A549 (cell line): ENCODE measurements around the gene CFL1. TPM values are rescaled to one million over a fixed set of nuclear protein-coding genes. Genes with fewer than 3 reads are reported as not detected.

Experiments used
- ATAC-seq, 2 experiments: fragments of 200-7000 bp in 1 of 2; fragments of >200 bp in 1 of 2; cut with Nextera tagmentation in 1 of 2; cut with Tn5 transposase in 1 of 2; 3 replicates each; pipeline versions ENCODE4 v1.8.0 to v1.9.1; 2018 to 2020; ENCODE audit warnings: mild to moderate bottlenecking in 1 of 2, moderate library complexity in 1 of 2
- CTCF ChIA-PET: fragments of 300-600 bp; sonication (Branson Sonifier 250); formaldehyde crosslinking; extraction: SDS; loops from one replicate; lab custom pipeline; 2021; ENCODE audit warnings: antibody characterized with exemption, inconsistent platforms; lab: Yijun Ruan, JAX
- POLR2A ChIA-PET: fragments of 350-600 bp; formaldehyde crosslinking; extraction: SDS; loops from one replicate; lab custom pipeline; 2021; ENCODE audit warnings: antibody characterized with exemption, inconsistent platforms; lab: Yijun Ruan, JAX
- DNase-seq, 2 experiments: peaks; one replicate each; pipeline versions ENCODE4 v3.0.0 to v3.0.0-alpha.2; 2011 to 2016; ENCODE audit warnings: low read depth in 1 of 2, low spot score in 1 of 2
- FAIRE-seq: peaks from 2 replicates; lab custom pipeline; 2011; peaks lifted over from hg19 to GRCh38; lab: Jason Lieb, UNC
- H3K27ac ChIP-seq, 2 experiments: fragments of >200 bp; sonication (Bioruptor Twin); formaldehyde crosslinking; 3 replicates each; pipeline ENCODE4 v1.5.1; 2016 to 2017
- H3K4me1 ChIP-seq: fragments of >200 bp; sonication (Bioruptor Twin); formaldehyde crosslinking; 3 replicates; pipeline ENCODE4 v1.6.1; 2016
- H3K4me2 ChIP-seq: fragments of >200 bp; sonication (Bioruptor Twin); formaldehyde crosslinking; 3 replicates; pipeline ENCODE4 v1.6.1; 2016
- H3K4me3 ChIP-seq: fragments of >200 bp; sonication (Bioruptor Twin); formaldehyde crosslinking; 3 replicates; pipeline ENCODE4 v1.5.1; 2016
- H3K9me3 ChIP-seq: fragments of >200 bp; sonication (Bioruptor Twin); formaldehyde crosslinking; 3 replicates; pipeline ENCODE4 v1.6.1; 2016
- BHLHE40 ChIP-seq: IDR thresholded peaks from 2 replicates; pipeline ENCODE4 v1.6.1; 2012; ENCODE audit warnings: low read depth, low read length, inconsistent platforms
- CEBPB ChIP-seq, 2 experiments: fragments of >200 bp in 1 of 2; sonication (Bioruptor Twin) in 1 of 2; formaldehyde crosslinking in 1 of 2; IDR thresholded peaks; 2 replicates each; pipeline ENCODE4 v1.6.1; 2012 to 2016
- EHF ChIP-seq: fragments of 250-450 bp; sonication (Bioruptor Pico); IDR thresholded peaks from 2 replicates; pipeline ENCODE4 v1.5.0; 2020; ENCODE audit warnings: mild to moderate bottlenecking
- EHMT2 ChIP-seq: fragments of 200-600 bp; sonication (generic); IDR thresholded peaks from 2 replicates; pipeline ENCODE4 v1.6.1; 2016; ENCODE audit warnings: antibody characterized with exemption, low read depth, mild to moderate bottlenecking, moderate library complexity
- EP300 ChIP-seq, 2 experiments: fragments of >200 bp; sonication (Bioruptor Twin); formaldehyde crosslinking; IDR thresholded peaks; 2 replicates in 1 of 2; 3 replicates in 1 of 2; pipeline ENCODE4 v1.6.1; 2016 to 2017
- FOSB ChIP-seq: fragments of 250-450 bp; sonication (Bioruptor Pico); IDR thresholded peaks from 2 replicates; pipeline ENCODE4 v1.5.0; 2020; ENCODE audit warnings: mild to moderate bottlenecking, moderate library complexity
- GATA3 ChIP-seq: IDR thresholded peaks from 2 replicates; pipeline ENCODE4 v1.6.1; 2012; ENCODE audit warnings: borderline replicate concordance
- HDAC2 ChIP-seq: fragments of 200-600 bp; sonication (generic); IDR thresholded peaks from 2 replicates; pipeline ENCODE4 v1.6.1; 2016
- HOXA7 ChIP-seq: fragments of 250-450 bp; sonication (Bioruptor Pico); IDR thresholded peaks from 2 replicates; pipeline ENCODE4 v1.5.0; 2020; ENCODE audit warnings: mild to moderate bottlenecking, moderate library complexity
- HOXB13 ChIP-seq: fragments of 250-450 bp; sonication (Bioruptor Pico); IDR thresholded peaks from 2 replicates; pipeline ENCODE4 v1.5.0; 2020; ENCODE audit warnings: low read depth, mild to moderate bottlenecking, moderate library complexity
- JUN ChIP-seq, 2 experiments: fragments of >200 bp; sonication (Bioruptor Twin); formaldehyde crosslinking; IDR thresholded peaks; 2 replicates in 1 of 2; 3 replicates in 1 of 2; pipeline ENCODE4 v1.6.1; 2016 to 2017
- NFE2L2 ChIP-seq: fragments of 150-350 bp; conservative IDR thresholded peaks from 2 replicates; pipeline ENCODE4 v1.6.1; 2014; ENCODE audit warnings: low read length
- NPAS2 ChIP-seq: fragments of 250-450 bp; sonication (Bioruptor Pico); IDR thresholded peaks from 2 replicates; pipeline ENCODE4 v1.8.0; 2022; ENCODE audit warnings: mild to moderate bottlenecking, moderate library complexity, borderline replicate concordance
- NR3C1 ChIP-seq: fragments of >200 bp; sonication (Bioruptor Twin); formaldehyde crosslinking; IDR thresholded peaks from 3 replicates; pipeline ENCODE4 v1.6.1; 2017
- PHF8 ChIP-seq: fragments of 200-600 bp; sonication (generic); IDR thresholded peaks from 2 replicates; pipeline ENCODE4 v1.6.1; 2016; ENCODE audit warnings: low read depth, mild to moderate bottlenecking, antibody characterized with exemption, moderate library complexity, borderline replicate concordance
- POLR2A ChIP-seq: IDR thresholded peaks from 2 replicates; pipeline ENCODE4 v1.6.1; 2012; ENCODE audit warnings: mild to moderate bottlenecking, low read length
- POLR2AphosphoS2 ChIP-seq: conservative IDR thresholded peaks from 2 replicates; pipeline ENCODE4 v1.6.1; 2012; ENCODE audit warnings: low read length, improper control_type of control experiment, inconsistent platforms
- RARB ChIP-seq: fragments of 250-450 bp; sonication (Bioruptor Pico); IDR thresholded peaks from 2 replicates; pipeline ENCODE4 v1.8.0; 2021; ENCODE audit warnings: mild to moderate bottlenecking, moderate library complexity
- RCOR1 ChIP-seq: fragments of 150-350 bp; IDR thresholded peaks from 2 replicates; pipeline ENCODE4 v1.6.1; 2014; ENCODE audit warnings: antibody characterized with exemption, low read length, low read depth
- RFX5 ChIP-seq: fragments of 450-650 bp; IDR thresholded peaks from 2 replicates; pipeline ENCODE4 v1.7.1; 2014; ENCODE audit warnings: antibody characterized with exemption, mild to moderate bottlenecking, moderate library complexity
- SREBF2 ChIP-seq: fragments of 450-650 bp; IDR thresholded peaks from 2 replicates; pipeline ENCODE4 v1.6.1; 2014; ENCODE audit warnings: mild to moderate bottlenecking, moderate library complexity
- TFCP2L1 ChIP-seq: fragments of 250-450 bp; sonication (Bioruptor Pico); IDR thresholded peaks from 2 replicates; pipeline ENCODE4 v1.5.0; 2021; ENCODE audit warnings: mild to moderate bottlenecking
- ZC3H11A ChIP-seq: fragments of 450-650 bp; IDR thresholded peaks from 2 replicates; pipeline ENCODE4 v1.6.1; 2014; ENCODE audit warnings: antibody characterized with exemption, mild to moderate bottlenecking
- ZFP36 ChIP-seq: fragments of 450-650 bp; IDR thresholded peaks from 2 replicates; pipeline ENCODE4 v1.6.1; 2014; ENCODE audit warnings: borderline replicate concordance; ENCODE audit not compliant: partially characterized antibody
- ZNF302 ChIP-seq: fragments of 250-450 bp; sonication (Bioruptor Pico); IDR thresholded peaks from 2 replicates; pipeline ENCODE4 v1.9.0; 2021; ENCODE audit warnings: inconsistent platforms, mild to moderate bottlenecking, moderate library complexity
- ZSCAN20 ChIP-seq: fragments of 250-450 bp; sonication (Bioruptor Pico); IDR thresholded peaks from 2 replicates; pipeline ENCODE4 v1.8.0; 2022; ENCODE audit warnings: mild to moderate bottlenecking, moderate library complexity
- WGBS: methylation state at CpG from one replicate; pipeline ENCODE4 v1.1.6; 2017; ENCODE audit errors: missing lambda C conversion rate; 5-methylcytosine and 5-hydroxymethylcytosine counted together
- polyA plus RNA-seq, 4 experiments: library from polyadenylated mRNA; depleted of rRNA in 3 of 4; stranded (reverse); fragments of >200 nt; fragmentation: RNase III in 1 of 4; extraction: RNeasy Plus Mini Kit Qiagen cat#74134 plus additional on column Dnase treatment in 1 of 4; gene quantifications; 2 replicates in 3 of 4; 3 replicates in 1 of 4; pipeline ENCODE4 v1.2.3, GENCODE V29; 2011 to 2017
- TF ChIP-seq, protein P1 (sequence below): IDR thresholded peaks from 2 replicates; pipeline ENCODE4 v1.6.1; 2012
- TF ChIP-seq, protein P2 (sequence below): fragments of >200 bp; sonication (Bioruptor Twin); formaldehyde crosslinking; IDR thresholded peaks from 2 replicates; pipeline ENCODE4 v1.6.1; 2016
- TF ChIP-seq, protein P3 (sequence below): IDR thresholded peaks from 2 replicates; pipeline ENCODE4 v1.6.1; 2012; ENCODE audit warnings: low read depth, borderline replicate concordance
- TF ChIP-seq, protein P4 (sequence below): IDR thresholded peaks from 2 replicates; pipeline ENCODE4 v1.6.1; 2012

CFL1 gene
- polyA plus RNA-seq, 2 of the 4 experiments (the other 2 are of a cell fraction) = 1,591 to 1,780 TPM

DNA sequence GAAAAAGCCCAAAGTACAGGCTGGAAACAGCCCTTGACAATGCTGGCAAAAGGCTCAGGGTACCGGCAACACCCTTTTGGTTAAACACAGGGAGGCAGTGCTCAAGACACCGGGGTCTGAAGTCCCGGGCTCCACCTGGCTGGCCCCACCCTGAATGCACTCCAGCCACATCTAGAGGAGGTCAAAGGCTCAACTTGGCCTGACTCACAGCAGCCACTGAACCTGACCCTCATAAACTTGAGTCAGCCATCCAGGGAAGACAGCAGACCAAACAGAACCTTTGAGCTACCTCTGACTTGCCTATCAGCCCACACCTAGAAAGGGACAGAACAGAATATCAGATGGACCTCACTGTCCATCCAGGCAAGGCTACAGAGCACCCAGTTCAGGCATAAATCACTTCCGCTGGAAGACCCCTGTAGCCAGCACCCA, 3.8 kb downstream of the CFL1 start:
- no peak for DNase-seq
- POLR2A ChIA-PET = interaction anchor here (0.5 kb wide), 1 partner anchor 11 kb away, joined by 4 read pairs; no protein-coding TSS in a partner anchor

DNA sequence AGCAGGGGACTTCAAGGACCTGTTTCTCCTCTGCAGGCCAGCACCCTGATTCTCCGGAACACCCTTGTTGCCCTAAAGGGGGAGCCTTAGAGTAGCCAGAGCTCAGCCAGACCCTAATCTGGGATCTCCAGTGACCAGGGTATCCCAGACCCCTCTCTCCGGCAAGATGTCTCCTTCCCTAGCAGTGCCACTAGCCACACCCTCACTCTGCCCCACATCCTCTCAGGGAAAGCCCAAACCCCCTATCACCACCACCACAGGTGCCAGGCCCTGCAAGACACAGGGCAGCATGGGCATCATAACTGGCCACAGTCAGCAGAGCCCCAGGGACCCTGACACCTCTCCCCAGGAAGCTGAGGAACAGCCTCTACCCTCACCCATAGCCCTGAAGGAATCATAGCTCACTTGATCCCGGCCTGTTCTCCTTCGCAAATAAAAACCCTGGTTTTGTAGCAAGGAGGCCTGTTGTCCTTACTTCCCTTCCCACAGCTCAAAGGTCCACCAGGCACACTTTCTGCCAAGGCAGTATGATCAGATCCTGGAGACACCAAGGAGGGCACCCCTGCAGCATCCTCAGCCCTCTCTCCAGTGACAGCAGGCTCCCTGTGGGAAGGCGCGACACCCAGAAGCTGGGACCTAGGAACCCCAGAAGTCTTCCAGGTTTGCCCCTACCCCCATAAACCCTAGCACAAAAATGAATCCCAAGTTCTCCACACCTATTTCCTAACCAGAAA, 4.6 kb downstream of the CFL1 start:
- ChIA-PET POLR2A (no interaction called here), CTCF (interaction anchor here (0.6 to 7.5 kb wide), 12 partner anchors 10 to 191 kb away, joined by 3 to 45 read pairs (median 6); partner anchors contain the start of genes AP5B1, FIBP and KAT5)
- Histone ChIP-seq H3K4me2 (no peak overlapping the region), H3K9me3 (no peaks in the 10 kb centered on the region), H3K4me3 (no peak overlapping the region), H3K27ac (no peak overlapping the region), H3K4me1 (peaks cover 23% of the 10 kb centered on the region)
- 97% methylated on average over 6 of the region's 6 CpGs for WGBS
- TF ChIP-seq HOXA7 (CRISPR knock-in tag) (peak; percentile 6; the same call in 1 of the 2 replicates), RFX5 (no peak), POLR2AphosphoS2 (peak; percentile 76), BHLHE40 (no peak)
- ATAC-seq (no peak), DNase-seq (no peak), FAIRE-seq (no peak)

More for the DNA sequence above, 3.8 kb downstream of the CFL1 start:
- FAIRE-seq (no peak), ATAC-seq (no peak)
- Histone ChIP-seq H3K4me1 (peaks cover 23% of the 10 kb centered on the region), H3K9me3 (no peaks in the 10 kb centered on the region), H3K4me3 (no peak overlapping the region), H3K27ac (no peak overlapping the region), H3K4me2 (peak overlapping the region; percentile 88; the same call in 2 of the 3 replicates)
- CTCF ChIA-PET = interaction anchor here (1.1 to 3.9 kb wide), 6 partner anchors 17 to 192 kb away, joined by 3 to 24 read pairs (median 7); partner anchors contain the start of genes FIBP and KAT5
- 72% methylated on average over 4 of the region's 4 CpGs for WGBS
- TF ChIP-seq JUN (IDR thresholded peaks at IDR 0.05) (no peak), HOXB13 (CRISPR knock-in tag) (no peak), NFE2L2 (no peak), ZSCAN20 (no peak), PHF8 (no peak), NPAS2 (no peak), POLR2AphosphoS2 (0 out of 2 replicates have a peak, but pooled peaks have one; percentile 30), ZC3H11A (no peak), CEBPB (IDR thresholded peaks at IDR 0.05) (no peak), HOXA7 (CRISPR knock-in tag) (peak; percentile 34; the same call in 1 of the 2 replicates)
- TF ChIP-seq, protein P1, sequence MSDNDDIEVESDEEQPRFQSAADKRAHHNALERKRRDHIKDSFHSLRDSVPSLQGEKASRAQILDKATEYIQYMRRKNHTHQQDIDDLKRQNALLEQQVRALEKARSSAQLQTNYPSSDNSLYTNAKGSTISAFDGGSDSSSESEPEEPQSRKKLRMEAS = no peak

DNA sequence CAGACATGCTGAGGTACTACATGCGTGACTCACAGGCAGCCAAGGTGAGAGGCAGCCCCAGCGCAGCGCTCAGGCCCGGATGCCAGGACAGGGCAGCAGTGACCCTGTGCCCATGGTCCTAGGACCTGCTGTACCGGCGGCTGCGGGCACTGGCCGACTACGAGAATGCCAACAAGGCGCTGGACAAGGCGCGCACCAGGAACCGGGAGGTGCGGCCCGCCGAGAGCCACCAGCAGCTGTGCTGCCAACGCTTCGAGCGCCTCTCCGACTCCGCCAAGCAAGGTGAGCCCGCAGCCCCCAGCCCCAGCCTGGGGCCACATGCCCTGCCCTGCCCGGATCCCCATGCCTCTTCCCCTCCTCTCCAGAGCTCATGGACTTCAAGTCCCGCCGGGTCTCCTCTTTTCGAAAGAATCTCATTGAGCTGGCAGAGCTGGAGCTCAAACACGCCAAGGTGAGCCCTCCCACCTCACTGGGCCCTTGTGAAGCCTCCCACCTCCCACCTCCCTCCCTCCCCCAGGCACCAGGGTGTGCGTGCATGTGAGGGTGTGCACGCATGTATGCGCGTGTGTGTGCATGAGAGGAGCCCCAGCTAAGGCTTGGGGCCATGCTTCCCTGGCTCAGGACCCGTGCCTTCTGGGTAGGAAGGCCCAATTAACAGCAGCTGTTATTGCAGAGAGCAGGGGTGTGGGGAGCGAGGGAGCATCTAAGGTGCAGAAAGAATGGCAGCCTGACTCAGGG, 5.3 kb downstream of the CFL1 start:
- no peak for FAIRE-seq
- WGBS = 95% methylated on average over 25 of the region's 33 CpGs
- no peak for DNase-seq
- H3K4me1 ChIP-seq = peaks cover 23% of the 10 kb centered on the region
- no peaks in the 10 kb centered on the region for H3K9me3 ChIP-seq
- no peak overlapping the region for H3K4me2 ChIP-seq
- no peak overlapping the region for H3K4me3 ChIP-seq
- ChIA-PET CTCF (interaction anchor here (0.7 to 7.5 kb wide), 15 partner anchors 8 to 227 kb away, joined by 3 to 45 read pairs (median 7); partner anchors contain the start of genes AP5B1, FIBP, KAT5 and MUS81), POLR2A (no interaction called here)
- H3K27ac ChIP-seq = no peak overlapping the region
- ATAC-seq = peak in 1 of 2 experiments; percentile 6; a peak in 3 of 6 replicates
- TF ChIP-seq RCOR1 (no peak), TFCP2L1 (CRISPR knock-in tag) (peak; percentile 67; the same call in 1 of the 2 replicates), ZNF302 (no peak), NR3C1 (no peak), EHMT2 (no peak), GATA3 (no peak), FOSB (no peak), RARB (CRISPR knock-in tag) (peak; percentile 29; the same call in 1 of the 2 replicates), POLR2AphosphoS2 (no peak; the same call in none of the 2 replicates), ZFP36 (no peak), HOXA7 (CRISPR knock-in tag) (no peak; the same call in 1 of the 2 replicates), SREBF2 (no peak), JUN (IDR thresholded peaks at IDR 0.05) (0 out of 5 replicates have a peak, but pooled peaks of 1 of the 2 experiments have one; percentile 20), HOXB13 (CRISPR knock-in tag) (no peak), EP300 (IDR thresholded peaks at IDR 0.05) (no peak), HDAC2 (no peak), POLR2A (no peak), ZC3H11A (no peak), EHF (CRISPR knock-in tag) (no peak), NFE2L2 (no peak)
- TF ChIP-seq, protein P2, sequence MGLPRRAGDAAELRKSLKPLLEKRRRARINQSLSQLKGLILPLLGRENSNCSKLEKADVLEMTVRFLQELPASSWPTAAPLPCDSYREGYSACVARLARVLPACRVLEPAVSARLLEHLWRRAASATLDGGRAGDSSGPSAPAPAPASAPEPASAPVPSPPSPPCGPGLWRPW = no peak
- TF ChIP-seq, protein P1 = no peak
- TF ChIP-seq, protein P3, sequence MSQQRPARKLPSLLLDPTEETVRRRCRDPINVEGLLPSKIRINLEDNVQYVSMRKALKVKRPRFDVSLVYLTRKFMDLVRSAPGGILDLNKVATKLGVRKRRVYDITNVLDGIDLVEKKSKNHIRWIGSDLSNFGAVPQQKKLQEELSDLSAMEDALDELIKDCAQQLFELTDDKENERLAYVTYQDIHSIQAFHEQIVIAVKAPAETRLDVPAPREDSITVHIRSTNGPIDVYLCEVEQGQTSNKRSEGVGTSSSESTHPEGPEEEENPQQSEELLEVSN = no peak
- TF ChIP-seq, protein P4, sequence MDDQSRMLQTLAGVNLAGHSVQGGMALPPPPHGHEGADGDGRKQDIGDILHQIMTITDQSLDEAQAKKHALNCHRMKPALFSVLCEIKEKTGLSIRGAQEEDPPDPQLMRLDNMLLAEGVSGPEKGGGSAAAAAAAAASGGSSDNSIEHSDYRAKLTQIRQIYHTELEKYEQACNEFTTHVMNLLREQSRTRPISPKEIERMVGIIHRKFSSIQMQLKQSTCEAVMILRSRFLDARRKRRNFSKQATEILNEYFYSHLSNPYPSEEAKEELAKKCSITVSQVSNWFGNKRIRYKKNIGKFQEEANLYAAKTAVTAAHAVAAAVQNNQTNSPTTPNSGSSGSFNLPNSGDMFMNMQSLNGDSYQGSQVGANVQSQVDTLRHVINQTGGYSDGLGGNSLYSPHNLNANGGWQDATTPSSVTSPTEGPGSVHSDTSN = peak; percentile 5; the same call in 1 of the 2 replicates
